ENCODE data around the gene SLCO2A1.
A peak's percentile ranks its signal among the peaks of the same experiment; 100 is the strongest.

The SLCO2A1 gene

DNA sequence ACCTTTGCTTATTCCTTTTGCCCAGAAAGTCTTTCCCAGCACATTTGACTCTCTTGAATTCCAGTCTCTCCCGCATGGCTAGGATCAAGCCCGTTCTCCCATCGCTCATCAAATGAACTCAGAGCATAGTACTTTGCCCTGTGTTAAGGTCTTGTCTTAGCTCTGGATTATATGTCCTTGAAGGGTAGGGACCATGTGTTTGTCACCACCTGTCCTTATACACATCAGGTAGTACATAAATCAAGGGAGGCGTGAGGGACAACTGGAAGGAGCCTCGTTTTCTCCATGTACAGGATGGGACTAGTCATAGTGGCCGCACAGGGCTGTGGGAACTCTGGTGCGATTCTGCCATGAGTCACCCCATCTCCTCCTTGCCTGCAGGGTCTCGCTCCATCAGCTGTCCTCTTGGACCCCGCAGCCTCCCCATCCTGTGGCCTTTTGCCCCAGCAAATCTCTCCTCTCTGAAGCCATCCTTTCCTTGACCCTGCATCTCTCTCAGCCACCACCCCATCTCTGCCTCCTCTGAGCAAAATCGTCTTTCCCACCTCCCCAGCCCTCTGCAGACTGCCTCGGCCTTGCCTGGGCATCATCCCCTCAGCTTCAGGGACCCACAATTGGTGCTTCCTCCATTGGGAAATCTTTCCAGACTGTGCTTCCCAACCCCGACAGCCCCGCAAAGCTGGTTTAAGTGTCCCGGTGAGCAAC, 100.7 kb downstream of the SLCO2A1 start:
- DNase-seq, result no peak

DNA sequence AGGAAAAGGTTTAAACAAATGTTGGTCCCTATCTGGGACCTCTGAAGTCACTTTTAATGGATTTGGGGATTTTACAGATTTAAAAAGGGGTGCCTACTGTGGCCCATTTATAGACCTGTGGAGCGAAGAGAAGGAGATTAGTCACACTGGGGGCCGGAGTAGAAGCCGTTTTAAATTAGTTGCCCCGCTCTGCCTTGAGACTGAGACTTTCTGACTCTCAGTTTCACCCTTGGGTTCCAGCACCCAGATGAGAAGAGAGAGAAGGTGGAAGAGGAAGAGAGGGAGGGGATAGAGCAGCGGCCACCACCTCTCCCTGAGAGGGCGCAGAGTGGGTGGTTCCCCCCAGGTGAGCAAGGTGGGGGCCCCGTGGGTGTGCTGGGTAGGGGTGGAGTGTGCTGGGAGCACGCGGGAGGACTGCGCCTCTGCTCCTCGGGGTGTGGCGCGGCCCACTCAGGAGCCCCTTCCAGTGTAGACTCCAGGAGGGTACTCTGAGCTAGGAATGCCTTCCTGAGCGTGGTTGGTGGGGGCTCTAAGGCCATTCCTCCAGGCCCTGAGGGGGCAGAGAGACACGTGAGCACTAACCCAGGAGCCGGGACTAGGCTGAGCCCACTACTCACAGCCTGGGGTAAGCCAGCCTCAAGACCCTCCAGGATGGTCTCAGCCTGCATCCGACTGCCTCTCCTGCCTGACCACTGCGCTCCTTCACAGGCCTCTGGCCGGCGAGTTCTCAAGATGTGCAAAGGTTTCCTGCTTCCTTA, 101.4 kb downstream of the SLCO2A1 start:
- no peak for DNase-seq

DNA sequence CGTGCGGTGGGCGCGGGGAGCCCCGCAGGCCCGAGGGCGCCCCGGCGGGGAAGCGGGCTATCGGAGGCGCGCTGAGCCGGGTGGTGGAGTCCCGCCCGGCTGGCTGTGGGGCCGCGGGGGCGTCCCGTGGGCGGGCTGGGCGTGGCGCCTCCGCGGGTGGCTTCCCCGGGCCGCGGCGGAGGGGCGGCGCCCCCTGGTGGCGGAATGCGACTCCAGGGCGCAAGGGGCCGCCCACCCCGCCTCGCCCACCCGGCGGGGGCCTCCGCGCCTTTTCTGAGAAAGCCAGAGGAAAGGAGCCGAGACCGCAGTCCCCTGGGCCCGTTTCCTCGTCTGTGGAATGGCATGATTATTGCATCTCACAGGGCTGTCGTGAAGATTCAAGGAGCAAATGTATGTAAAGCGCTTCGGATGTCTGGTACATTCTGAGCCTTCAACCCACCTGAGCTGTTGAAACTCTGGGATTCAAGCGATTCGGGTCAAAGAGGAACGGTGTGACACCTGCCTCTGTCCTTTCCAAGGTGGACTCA, 102.1 kb downstream of the SLCO2A1 start:
- peak; percentile 36 for DNase-seq

DNA sequence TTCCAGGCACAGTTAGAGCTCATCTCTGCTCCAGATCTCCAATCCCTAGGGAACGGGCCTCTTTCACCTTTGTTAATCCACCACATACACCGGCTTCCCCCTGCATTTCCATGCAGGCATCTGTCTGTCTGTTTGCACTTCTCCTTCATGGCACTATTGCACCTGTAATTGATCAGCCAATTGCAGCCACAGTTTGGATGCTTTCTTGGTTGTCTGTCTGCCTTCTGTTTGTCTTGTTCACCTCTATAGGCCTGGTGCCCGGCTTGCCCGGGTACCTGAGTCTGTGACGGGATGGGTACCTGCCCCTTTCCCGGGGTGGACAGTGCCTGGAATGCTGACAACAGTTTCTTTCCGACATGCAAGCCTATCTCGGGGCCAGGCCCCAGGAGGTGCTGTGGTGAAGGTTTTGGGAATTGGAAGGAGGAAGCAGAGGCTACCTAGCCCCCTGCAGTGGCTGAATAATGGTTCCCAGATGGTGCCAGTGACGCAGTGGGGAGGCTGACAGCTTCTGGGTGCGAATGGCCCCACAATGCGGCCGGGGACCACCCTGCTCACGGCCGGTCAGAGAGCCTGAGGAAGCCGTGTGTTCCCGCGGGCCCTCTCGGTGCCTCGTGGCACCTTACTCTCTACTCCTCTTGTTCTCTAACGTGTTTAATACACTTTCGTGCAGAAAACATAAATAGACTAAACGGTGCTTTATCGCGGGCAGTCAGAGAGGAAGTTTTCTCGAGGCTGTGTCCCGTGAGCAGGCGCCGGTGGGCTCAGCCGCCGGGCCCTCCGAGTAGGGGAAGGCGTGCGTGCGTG, 102.8 kb downstream of the SLCO2A1 start:
- peak; percentile 17 for DNase-seq

DNA sequence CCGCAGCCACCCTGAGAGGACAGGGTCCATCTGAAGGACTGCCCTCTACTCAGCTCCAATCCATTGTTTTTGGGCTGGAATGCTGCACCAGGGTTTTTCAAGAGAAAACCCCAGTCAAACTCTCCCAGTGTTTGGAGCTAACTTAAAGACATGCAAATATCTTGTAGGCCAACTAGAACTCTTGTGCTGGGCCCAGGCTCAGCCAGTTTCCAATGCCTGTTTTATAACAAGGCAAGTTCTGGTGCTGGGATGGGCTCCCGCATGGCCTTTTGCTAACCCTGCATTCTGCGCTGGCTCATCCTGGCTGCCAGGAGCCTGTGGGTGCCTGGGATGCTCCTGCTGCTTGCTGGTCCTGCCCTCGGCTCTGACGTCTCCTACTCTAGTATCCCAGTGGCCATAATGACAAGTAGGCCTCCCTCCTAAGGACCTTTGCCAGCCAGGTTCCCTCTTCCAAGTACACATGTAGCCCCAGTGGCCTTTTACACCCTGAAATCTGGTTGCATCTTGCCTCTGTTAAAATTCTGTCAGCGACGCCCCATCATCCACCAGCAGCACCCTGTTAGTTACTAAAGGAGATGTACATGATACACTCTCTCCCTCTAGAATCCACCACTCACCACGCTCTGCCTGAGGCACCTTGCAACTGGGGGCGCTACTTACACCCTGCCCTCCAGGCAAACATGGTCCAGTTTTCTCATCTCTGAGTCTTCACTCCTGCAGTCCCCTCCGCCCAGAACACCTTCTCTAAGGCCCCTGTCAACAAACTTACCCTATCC, 103.6 kb downstream of the SLCO2A1 start:
- no peak for DNase-seq

DNA sequence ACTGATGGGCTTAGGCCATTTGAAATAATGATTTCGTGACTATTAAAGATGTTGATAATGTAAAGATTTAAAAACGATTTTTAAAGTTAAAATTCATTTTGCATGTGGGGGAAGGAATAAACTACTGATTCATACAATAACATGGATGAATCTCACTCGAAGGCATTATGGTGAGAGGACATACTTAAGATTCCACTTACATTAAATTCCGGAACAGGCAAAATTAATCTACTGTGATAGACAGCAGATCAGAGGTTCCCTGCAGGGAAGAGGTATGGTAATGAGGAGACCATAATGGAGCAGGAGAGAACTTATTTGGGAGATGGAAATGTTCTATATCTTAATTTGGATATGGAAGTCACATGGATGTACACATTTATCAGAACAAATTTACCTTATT, 105.7 kb downstream of the SLCO2A1 start:
- DNase-seq, result no peak

DNA sequence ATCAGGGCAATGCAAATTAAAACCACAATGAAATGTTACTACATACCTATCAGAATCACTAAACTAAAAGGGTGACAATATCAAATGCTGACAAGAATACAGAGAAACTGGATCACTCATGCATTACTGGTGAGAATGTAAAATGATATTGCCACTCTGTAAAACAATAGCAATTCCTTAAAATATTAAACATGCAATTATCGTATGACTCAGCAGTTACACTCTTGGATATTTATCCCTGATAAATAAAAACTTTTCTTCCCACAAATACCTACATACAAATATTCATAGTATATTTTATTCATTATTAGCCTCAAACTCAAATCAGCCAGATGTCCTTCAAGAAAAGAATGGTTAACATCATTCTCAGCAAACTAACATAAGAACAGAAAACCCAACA, 108.1 kb downstream of the SLCO2A1 start:
- no peak for DNase-seq

DNA sequence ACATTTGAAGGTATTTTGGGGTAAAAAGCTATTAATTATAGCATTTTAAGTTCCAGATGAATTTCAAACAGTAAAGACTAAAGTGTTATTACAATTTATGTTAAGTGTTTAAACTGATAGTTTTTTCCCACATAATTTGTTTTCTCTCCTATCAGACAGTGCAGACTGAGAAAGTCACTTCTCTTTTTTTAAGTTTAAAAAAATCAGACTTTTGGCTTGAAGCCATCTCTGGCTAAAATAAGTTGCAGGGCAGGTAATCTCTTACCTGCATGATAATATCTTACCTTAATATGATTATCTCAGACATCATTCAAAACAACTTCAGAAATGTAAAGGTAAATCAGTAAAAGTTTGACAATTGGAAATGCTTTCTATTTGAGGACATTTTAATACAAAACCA, 112.6 kb downstream of the SLCO2A1 start:
- DNase-seq, result no peak

DNA sequence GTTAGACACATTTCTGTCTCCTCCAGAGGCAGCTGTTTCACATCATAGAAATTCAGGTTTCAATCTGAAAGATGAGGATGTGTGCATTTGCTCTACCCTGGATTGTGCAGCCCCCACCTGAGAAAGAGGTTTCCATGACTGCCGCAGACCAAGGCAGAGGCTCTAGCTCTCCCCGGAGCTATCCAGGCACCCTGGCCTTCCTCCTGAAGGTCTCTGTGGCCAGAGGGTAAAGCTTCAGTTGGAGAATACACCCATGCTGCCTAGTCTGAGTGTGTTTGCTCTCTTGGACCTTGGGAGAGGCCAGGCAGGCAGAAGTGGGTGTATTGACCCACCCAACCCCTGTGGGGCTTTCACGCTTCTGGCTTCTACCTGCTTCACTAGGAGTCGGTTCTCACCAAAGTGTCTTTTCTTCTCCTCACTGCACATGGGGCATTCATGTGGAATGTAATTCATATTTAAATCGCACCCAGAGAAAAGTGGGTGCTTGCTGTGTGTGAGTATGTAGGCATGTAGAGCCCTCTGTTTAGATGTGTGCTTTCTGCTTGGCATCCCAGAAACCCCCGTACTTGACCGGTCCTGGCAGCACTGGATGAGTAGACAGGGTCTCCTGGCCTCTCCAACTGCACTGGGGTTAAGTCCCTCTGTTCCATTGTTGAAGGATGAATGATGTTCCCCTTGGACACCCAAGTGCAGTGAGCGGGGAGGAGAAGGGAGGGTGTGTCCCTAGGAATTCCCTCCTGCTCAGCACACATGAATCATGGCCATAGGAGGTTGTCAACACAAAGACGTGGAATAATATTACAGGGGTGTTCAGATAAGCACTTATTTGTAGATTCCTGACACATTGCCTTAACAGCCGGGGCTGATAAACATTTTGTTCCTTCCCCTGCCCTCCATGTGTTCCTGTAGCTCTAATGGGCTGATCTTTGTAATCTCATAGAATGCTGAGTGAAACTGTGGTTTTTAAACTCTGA, 113.8 kb downstream of the SLCO2A1 start:
- no peak for DNase-seq

DNA sequence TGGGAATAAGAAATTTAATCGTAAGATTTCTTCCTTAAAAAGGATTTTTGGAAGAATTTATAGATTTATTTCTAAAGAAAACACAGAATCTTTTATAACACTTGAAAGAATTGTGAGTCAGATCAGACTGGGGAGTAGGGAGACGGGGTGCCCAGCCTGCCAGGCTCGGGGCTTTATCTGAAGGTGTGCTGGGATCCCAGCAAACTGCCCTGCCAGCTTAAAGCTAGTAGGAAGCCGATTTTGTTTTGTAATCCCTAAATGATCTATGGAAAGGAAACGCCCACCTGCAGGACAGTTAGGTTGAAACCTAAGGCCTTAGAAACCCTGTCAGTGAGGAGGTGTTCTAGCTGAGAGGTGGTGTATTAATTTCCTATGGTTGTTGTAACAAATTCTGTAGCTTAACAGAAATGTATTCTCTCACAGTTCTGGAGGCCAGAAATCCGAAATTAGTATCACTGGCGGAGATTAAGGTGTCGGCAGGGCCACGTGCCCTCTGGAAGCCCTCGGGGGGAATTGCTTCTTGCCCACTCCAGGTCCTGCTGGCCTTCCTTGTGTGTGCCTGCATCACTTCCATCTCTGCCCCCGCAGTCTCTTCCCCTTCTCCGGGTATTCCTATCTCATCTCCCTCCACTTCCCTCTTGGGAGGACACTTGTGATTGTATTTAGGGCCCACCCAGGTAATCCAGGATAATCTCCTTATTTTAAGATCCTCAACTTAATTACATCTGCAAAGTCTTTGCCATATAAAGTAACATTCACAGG, 114.7 kb downstream of the SLCO2A1 start:
- no peak for DNase-seq

DNA sequence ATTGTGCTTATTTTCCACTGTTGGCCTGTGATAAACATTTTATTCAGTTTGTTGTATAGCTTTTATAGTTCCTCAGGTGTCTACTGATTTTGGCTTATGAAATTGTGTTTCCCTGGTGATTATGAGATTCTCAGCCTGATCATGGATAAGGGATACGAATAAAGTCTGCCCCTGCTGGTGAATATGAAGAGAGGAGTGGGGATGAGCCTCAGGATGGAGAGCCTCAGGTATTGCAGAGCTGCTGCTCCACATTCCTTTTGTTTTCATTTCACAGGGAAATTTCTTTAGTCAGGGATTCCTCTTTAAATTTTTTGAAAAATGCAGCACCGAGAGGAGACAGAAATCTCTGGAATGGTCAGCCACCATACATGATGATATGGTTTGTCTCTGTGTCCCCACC, 119.3 kb downstream of the SLCO2A1 start:
- DNase-seq, result no peak

DNA sequence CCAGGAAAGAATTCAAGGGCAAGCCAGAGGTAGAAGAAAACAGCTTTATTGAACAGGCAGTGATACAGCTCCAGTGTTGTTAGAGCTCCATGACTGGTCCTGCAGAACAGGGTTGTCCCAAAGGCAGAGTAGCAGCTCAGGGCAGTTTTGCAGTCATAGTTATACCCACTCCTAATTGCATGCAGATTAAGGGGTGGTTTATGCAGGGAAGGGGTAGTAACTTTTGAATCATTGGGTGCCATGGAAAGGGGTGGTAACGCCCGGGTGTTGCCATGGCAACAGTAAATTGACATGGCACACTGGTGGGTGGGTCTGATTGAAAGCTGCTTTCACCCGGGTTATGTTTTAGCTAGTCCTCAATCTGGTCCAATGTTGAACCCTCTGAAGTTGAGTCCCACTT, 124.3 kb downstream of the SLCO2A1 start:
- no peak for DNase-seq

DNA sequence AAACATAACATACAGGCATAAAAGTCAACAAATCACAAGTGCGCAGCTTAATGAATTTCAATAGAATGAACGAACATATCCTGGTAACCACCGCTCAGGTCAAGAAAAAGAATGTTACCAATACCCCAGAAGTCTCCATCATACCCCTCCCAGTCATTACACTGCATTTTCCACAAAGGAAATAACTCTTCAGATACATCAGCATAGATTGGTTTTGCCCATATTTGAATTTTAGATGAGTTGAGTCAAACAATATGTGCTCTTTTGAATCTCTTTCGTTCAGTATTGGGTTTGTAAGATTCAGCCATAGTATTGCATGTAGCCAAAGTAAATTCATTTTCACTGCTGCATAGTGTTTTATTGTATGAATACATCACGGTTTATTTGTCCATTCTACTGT, 127.9 kb downstream of the SLCO2A1 start:
- no peak for DNase-seq

DNA sequence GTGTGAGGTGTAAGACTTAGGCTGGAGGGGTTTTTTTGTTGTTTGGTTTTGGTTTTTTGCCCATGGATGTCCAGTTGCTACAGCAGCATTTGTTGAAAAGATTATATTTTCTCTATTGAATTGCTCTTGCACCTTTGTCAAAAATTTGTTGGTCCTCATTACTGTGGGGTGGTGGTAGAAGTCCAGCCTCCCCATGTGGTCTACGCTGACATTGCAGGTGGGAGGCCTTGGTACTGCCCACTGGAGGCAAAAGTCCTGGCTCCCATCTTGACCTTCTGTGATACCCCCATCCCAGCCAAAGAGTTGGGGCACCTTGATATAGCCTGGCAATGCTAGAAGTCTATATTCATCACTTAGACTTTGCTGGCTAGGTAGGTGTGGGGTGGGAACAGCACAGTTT, 128.6 kb downstream of the SLCO2A1 start:
- no peak for DNase-seq

DNA sequence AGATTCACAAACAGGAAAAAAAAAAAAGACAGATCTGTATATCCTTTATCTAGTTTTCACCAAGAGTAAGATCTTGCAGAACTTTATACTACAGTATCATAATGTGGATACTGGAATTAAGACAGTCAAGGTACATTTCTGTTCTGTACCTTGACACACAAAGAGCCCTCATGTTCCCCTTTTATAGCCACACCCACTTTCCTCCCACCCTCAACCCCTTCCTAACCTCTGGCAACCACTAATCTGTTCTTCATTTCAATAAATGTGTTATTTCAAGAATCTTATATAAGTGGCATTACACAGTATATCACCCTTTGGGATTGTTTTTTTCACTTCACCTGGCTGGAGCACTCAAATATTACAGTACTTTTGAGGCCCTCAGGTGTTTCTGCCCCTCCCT, 130.4 kb downstream of the SLCO2A1 start:
- DNase-seq, result no peak

DNA sequence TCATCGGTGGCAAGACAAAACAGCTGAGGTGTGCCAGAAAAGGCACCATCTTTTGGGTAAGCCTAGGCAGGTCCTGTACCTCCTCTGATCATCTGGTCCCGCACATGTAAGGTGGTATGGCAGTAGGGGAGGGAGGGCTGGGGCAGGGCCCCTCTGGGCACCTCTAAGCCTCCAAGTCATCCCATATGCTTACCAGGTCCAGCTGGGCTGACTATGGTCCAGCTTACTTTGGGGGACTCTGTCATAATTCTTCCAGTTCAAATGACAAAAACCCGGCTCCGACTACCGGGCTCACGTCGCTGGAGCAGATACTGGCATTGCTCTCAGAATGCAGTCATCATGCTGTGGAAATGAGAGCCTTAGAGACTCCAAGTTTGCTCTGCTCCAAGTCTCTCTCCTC, 132.2 kb downstream of the SLCO2A1 start:
- no peak for DNase-seq

DNA sequence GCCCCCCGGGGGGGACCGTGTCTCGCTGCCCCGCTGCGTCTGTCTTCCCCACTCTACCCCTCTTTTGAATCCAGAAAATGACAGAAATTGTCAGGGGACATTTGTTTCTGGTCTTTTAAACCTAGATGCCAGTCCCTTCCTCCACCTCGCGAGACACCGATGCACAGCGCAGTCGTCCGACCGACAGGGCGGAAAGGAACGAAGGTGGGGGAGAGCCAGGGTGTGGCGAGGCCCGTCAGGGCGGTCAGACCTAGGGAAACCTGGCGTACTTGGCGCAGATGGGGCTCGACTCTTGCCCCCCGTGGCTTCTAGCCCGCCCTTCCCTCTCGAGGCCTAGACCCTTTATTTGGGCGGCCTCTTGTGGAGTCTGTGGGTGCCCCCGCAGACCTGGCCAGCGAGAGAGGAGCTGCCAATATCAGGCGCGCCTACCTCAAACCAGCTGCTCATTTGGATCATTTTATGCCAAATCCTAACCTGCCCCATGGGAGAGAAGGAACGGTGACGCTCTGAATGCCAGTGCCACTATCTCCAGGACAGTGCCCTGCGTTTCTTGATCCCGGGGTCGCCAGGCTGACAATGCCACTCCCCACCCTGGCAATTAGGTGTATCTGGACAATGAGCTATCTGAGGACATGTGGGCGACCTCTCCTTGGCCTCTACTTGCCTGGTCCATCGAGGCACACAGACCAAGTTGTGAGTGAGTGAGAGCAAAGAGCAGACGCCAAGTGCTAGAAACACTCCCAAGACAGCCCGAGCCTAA, 133.5 kb downstream of the SLCO2A1 start:
- DNase-seq, result no peak

DNA sequence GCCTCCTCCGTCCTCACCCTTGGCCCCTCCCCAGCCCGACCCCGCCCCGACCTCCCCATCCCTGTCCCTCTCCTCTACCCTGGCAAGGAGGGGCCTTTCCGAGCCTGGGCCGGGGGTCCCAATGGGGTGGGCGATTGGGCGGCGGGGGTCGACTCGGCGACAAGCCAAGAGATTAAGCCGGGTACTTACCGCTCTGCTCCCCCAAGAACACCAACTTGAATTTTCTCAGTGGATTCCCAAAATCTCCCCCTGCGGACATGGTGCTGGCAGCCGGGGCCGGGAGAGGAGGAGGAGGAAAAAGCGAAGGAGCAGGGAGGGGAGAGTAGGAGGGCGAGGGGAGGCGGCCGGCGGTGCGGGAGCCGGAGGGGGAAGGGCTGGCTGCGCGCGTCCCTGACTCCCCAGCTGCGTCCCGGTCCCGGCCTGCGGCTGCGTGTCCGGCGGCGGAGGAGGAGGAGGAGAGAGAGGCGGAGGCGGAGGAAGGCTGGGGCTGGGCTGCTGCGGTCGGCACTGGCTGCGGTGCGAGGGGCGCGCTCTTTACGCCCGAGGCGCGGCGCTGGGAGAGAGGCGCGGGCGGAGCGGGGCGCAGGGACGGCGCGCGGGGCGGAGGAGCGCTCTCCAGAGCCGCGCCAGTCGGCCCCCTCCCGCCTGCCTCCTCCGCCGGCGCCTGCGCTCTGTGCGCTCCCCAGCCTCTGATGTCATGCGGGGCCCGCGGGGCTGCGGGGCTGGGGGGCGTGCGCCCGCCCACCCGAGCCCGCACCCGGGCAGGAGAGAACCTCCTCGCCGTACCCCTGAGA, 134.3 kb downstream of the SLCO2A1 start, which contains the start of gene RAB6B:
RAB6B (minus strand) TSS at position 675 of the 794 bp plus-strand sequence; CDS start at position 259, 416 bp downstream.
- DNase-seq, result peak; percentile 54
